ENCODE results near the gene ZNF277.
A peak's percentile ranks its signal among the peaks of the same experiment; 100 is the strongest.

The ZNF277 gene, protein sequence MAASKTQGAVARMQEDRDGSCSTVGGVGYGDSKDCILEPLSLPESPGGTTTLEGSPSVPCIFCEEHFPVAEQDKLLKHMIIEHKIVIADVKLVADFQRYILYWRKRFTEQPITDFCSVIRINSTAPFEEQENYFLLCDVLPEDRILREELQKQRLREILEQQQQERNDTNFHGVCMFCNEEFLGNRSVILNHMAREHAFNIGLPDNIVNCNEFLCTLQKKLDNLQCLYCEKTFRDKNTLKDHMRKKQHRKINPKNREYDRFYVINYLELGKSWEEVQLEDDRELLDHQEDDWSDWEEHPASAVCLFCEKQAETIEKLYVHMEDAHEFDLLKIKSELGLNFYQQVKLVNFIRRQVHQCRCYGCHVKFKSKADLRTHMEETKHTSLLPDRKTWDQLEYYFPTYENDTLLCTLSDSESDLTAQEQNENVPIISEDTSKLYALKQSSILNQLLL

DNA sequence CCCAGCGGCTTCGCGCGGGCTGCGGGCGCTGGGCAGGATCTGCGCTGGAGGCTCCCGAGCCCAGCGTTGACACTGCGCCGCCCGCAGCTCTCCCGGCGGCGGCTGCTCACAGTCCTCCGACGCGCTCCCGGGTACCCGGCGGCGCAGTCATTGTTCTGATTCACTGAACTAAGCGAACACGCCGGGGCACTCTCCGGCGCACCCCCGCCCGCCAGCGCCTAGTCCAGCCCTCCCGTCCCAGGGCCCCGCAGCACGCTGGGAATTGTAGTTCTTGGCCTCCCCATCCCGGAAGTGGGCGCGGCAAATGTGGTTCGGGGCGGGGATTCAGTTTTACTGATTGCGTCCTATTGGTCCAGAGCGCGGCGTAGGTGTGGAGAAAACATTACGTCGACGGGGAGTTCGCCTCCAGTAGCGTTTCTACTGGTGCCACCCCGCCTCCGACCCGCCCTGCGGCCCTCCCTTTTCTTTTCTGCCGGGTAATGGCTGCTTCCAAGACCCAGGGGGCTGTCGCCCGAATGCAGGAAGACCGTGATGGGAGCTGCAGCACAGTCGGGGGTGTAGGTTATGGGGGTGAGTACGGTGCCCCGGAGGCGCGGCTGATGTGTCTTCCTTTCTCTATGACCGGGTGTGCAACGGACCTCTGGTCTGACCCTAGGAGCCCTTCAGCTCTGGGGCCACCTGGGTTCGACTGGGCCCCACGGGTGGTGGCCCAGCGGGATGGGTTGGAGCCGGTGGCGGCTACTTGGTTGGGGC lies at the start of gene ZNF277, which contains the start of gene DOCK4:
TSS of gene ZNF277 (plus strand) at position 458 of the 753 bp plus-strand sequence. CDS start at position 480, 22 bp downstream.
TSS of gene DOCK4 (minus strand) at position 162 of the 753 bp plus-strand sequence. CDS start 261 bp downstream, outside the sequence.
- DNase-seq = peak; percentile 99 to 100

DNA sequence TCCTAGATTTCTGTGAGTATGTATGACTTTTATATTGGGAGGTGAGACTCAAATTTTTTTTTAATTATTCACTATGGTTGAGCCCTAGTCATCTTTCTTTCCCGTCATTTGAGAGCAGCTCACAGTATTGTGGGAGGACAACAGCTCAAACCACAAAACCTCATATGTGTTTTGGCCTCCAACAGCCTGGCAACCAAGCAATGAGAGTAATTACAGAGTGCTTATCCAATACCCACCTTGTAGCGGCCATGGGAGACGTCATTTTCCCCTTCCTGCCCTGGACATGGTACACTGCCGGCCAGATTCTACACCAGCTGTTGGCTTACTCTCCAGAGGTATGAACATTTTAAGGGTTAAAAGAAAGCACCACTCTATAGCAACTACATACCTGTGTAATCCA lies 49.4 kb upstream of the ZNF277 start:
- DNase-seq = no peak

DNA sequence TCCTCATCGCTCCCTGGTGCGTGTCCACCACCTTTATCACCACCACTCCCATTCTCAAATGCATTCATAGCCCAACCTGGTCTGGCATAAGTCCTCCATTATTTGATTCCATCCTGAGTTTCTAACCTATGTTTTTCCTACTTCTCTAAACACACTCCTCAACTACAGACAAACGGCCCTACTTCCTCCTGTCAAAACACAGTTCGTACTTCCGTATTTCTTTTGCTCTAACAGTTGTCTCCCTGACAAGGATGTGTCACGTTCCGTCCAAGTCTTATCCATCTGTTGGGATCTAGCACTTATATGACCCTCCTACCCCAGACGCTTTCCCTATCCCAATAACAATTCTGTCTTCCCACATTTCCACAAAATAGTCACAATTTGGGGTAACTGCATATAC lies 47.1 kb upstream of the ZNF277 start:
- DNase-seq = no peak

- no peak for DNase-seq
Observed at GRCh38 chr7:112160130-112160770, 46.2 kb upstream of the ZNF277 start.

- no peak for DNase-seq
Observed at GRCh38 chr7:112160771-112161150, 45.7 kb upstream of the ZNF277 start.

DNA sequence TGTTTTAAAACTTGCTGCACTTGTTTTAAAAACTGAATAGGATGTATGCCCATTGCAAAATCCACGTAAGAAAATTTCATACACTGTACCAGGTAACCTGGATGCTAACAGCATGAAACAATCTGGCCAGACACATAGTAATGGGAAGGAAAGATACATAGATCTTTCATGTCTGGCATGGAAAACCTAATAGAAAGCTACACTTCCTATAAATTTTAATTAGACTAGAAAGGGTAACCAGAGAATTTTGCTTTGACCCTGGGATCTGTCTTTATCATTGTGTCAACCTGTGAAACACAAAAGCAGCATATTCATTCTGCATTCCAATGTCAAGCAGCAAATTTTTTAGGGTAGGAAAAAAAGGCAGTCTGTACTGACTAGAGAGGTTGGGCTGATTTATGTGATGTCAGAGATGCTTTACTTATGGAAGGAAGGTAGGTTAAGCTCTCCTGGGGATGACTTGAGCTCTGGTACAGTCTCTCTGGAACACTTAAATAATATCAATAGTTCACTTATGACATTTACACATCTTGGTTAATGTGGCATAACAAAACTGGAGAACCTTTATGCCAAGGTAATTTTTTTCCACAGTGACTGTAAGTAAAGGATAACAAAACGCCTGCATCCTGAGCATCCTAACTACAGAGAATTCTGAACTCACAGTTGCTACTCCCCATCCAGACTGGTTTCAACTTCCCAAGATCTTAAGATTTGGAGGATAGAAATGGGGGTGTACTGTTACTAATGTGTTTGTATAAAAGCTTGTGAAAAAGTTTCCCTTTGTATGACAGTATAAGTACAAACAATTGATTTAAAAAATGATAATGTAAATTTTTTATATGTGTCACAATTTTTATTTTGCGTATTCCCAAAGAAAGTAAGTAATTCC lies 45.0 kb upstream of the ZNF277 start:
- no peak for DNase-seq

DNA sequence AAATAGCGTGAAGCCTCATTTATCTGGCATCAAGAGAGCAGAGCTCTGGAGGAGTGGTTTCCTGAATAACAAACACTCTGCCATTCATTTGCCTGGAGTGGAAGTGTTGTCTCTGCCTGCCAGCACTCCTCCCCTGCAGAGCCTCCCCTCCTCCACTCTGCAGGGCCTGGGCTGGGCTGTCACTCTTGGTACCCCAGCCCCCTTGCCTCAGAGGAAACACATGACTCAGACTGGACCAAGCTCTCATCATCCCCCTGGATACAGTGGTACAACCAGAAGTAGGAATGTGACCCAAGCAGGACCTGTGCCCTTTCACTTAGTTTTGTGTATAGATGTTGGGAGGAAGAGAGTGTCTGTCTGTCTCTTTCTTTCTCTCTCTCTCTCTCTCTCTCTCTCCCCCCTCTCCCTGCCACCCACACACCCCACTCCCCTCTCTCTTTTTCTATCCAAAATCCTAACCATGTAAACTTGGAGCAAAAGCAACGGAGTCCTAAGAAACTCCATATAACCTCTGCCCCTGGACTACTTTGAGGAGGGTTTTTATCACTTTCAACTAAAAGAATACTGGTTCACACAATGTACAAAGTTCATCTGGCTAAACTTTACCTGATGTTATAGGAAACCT lies 44.2 kb upstream of the ZNF277 start:
- DNase-seq = peak; percentile 74 to 91

DNA sequence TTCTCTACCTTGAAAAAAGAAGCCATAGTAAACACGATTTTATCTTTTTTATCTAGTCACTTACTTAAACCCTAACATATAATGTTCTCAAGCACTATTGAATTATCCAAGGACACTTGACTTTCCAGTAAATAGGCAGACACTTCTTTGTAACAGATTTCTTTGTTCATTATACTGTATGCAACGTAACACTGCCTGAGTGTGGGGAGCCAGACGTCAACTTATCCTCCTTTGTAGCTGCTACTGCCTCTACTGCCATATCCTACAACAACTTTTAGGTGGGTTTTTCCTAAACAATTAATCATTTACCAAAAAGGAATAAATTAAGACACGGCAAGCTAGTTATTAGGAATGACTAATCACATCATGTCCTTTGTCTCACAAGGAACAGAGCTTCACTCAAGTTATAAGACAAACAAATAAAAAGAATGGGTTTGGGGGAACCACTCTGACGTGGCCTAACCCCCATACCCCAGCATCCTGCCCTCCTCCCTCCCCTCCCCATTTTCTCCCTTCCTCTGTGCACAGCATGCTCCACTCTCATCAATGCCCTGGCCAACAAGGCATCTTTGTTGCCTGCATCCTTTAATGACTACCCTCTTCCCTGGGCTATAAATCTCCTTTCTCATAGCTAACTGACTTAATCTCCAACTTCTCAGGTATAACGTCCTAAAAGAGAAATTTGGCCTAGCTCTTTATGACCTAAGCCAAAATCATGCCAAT lies 43.5 kb upstream of the ZNF277 start:
- no peak for DNase-seq

DNA sequence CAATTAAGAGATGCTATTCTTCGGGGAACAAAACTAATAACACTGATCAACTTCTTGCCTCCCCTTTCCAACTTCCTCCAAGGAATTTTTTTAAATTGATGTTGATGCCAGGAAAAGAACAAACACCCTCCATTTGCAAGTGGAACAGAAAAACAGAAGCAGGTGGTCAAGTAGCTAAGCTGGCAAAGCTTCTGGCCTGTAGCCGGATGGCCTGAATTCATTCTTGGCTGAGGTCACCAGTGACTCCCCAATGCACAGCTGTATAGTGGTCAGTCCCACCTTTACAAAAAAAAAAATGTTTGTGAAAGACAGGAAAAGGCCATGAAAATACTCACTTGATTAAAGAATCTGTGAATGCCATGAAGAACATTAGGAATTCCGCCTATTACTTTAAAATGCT lies 39.3 kb upstream of the ZNF277 start:
- DNase-seq = peak in 1 of 2 donors; percentile 32

- no peak for DNase-seq
Observed at GRCh38 chr7:112168915-112169314, 37.6 kb upstream of the ZNF277 start.

GRCh38 chr7:112171673-112172072 lies 34.8 kb upstream of the ZNF277 start:
- no peak for DNase-seq

GRCh38 chr7:112172870-112173567 lies 33.5 kb upstream of the ZNF277 start:
- DNase-seq = no peak

GRCh38 chr7:112173568-112173905 lies 33.0 kb upstream of the ZNF277 start:
- DNase-seq = no peak

- DNase-seq = no peak
Observed at GRCh38 chr7:112174192-112174591, 32.3 kb upstream of the ZNF277 start.

- DNase-seq = no peak
Observed at GRCh38 chr7:112176241-112176640, 30.3 kb upstream of the ZNF277 start.

DNA sequence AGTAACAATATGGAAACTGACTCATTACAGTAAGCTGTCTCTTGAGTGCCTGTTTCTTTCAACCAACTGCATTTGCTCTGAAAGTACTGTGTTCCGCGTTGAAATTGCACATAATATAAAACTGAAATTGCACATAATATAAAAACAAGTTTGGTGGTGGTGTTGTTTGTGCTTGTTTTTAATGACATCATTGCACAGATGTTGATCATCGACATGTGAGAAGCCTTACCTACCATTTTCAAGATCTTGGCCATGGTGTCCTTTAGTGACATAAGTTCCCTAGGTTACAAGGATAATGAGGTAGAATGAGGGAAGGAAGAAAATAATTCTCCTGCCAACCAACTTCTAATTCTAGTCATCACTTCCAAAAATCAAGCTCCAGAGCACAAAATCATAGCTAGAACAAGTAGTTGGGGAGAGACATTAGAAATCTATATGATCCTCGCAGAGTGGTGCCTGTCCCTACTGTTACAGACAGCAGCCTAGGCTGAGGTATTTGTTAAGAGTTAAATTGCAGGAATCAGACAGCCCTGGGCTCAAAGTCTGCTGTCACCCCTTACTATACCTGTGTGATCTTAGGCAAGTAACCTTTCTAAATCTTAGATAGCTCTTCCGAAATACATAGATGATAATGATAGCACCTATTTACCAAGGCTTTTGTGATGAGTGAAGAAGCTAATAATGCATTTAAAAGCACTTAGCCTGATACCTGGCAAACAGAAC lies 29.6 kb upstream of the ZNF277 start:
- DNase-seq = no peak

GRCh38 chr7:112180223-112180622 lies 26.3 kb upstream of the ZNF277 start:
- DNase-seq = peak in 1 of 2 donors; percentile 27

GRCh38 chr7:112182749-112183148 lies 23.7 kb upstream of the ZNF277 start:
- peak; percentile 58 to 85 for DNase-seq

GRCh38 chr7:112183266-112183665 lies 23.2 kb upstream of the ZNF277 start:
- no peak for DNase-seq

- DNase-seq = peak; percentile 33 to 34
Observed at GRCh38 chr7:112184455-112184854, 22.0 kb upstream of the ZNF277 start.
